Fibroblast of skin of left biceps (primary cell): ENCODE data around the gene ABLIM3.

ENCODE experiments used
- DNase-seq, 2 experiments: peaks; one replicate each; pipeline ENCODE4 v3.0.0-alpha.2; 2013; ENCODE audit warnings: low read depth in 2 of 2

The ABLIM3 gene

DNA sequence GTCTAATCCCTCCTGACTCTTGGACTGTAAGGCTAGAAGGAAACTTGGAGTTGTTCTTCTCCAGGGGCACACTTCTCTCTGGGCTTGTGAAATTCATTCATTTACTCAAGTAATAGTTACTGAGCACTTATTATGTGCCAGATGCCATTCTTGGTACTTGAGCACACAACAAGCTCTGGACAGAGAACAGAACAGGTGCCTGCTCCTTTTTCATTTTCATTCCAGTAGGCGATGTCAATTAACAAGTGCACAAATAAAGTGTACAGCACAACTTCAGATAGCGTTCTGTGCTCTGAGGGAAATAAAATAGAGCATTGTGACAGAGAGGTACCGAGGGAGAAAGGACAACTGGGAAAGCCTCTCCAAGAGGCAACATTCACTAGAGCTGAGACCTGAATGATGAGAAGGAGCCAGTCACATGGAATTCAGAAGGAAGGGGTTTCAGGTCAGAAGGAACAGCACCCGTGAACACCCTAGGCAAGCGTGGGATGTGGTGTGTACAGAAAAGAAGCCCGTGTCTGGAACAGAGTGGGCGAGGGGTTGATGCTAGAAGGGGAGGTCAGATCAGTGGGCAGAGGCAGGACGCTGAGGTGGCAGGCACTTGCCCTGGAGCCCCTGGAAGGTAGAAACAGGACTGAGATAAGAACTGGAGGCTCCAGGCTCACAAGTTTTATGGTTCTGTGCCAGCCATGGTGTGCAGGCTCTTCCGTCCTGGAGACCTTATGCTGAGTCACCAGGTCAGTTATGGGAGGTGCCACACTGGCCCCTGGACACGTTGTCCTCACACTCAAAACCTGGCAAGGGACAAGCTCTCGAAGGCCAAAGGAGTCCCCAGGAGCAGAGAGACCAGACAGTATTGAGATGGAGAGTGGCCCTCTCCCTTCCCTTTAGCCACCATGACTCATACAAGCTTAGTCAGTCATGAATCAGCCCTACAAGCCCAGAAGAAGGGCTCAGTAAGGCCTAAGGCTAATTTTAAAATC lies 7.2 kb upstream of the ABLIM3 start:
- DNase-seq, result no peak

- no peak for DNase-seq
These were observed 6.4 kb upstream of the ABLIM3 start for GRCh38 chr5:149134778-149135500.

DNA sequence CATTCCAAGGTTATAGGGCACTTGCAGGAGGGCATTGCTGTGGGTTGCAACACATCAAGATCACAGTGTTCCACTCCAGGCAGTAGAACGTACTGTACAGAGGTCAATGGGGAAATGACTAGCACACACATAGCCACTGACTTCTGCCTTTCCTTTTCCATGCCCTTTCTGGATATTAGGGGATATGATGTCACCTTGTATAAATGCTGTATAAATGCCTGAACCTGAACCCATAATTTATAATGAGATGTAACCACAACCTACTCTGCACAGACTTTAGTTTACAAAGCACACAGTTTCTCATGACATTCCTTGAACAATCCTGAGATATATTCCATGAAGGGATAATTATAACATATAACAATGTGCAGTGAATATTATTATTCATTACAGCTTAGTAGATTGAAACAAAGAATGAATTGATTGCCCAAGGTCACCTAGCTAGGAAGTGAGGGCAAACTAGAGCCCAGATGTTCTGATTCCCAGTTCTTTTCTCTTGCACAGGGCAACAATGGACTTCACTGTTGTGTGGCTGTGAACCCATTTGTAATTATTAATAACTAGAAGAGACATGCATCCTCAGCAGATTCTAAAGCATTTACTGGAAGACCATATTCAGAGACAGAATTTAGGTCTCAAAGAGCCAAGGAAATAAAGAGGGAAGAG lies 5.6 kb upstream of the ABLIM3 start:
- no peak for DNase-seq

DNA sequence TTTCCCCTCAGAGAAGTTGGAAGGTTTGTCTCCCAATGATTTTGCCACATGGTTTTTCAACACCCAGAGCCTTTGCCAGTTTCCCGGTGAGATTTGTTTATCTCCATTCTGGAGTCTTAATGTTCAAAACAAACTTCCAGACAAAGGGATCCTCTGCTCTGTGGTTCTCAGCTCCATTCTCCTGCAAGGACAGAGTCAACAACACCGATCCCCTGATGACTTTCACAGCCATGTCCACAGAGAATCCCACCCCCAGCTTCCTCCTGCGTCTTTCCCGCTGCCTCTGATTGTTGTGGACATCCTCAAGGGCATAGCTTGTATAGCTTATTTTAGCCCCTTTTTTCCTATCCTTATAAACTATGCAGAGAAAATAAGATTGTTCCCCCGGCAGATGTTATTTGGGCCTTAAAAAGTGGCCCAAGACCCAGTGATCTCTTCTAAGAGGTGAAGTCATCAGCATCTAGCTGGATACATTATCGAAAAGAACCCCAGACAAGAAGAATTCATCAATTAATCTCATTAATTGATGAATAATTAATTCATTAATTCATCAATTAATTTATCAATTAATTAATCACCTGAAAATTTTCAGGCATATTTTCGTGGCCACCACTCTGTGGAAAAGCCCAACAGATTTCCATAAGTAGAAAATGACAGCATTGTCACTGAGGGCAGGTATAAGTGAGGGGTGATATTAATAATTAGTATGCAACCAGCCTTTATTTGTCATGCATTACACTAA lies 2.9 kb upstream of the ABLIM3 start:
- no peak for DNase-seq

- no peak for DNase-seq
These were observed 893 bp upstream of the ABLIM3 start for GRCh38 chr5:149140197-149141002.

DNA sequence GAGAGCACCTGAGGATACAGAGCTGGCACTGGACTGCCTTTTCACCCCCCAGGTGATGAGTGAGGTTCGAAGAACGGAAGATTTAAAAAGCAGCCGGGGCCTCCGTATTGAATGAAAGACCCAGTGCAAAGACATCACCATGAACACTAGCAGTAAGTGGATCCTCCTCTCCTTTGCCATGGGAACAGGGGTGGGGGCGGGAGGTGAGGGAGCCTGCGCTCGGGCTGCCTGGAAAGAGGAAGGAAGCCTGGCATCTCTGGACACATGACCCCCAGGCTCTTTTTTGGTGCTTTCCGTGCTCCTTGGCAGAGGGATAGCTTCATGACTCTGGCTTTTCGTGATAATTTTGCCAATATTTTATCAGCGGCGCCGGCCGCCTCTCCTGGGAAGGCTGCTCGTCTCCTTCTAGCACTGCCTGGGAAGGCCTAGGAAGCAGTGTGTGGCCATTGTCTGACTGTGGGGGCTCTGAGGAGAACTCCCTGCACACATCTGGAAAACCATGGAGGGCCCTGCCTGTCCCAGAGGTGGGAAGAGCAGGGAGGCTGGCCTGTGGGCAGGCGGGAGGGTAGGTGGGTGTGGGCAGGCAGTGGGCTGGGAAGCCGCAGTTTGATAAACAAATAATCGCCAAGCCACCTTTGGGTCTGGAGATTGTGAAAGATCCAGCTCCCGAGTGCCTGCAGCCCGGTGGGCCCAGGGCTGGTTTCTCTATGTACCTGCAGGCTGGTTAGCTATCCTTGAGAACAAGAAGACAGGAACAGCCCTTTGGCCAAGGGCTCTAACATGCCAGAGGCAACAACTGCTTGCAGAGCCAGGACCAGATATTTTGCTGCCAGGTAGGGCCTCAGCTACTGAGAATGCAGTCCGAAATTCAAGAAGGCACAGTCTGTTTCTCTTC lies 911 bp downstream of the ABLIM3 start:
- DNase-seq, result no peak

- peak in 1 of 2 experiments; percentile 57 for DNase-seq
These were observed 2.2 kb downstream of the ABLIM3 start for GRCh38 chr5:149143470-149143869.

GRCh38 chr5:149144637-149145036 lies 3.3 kb downstream of the ABLIM3 start:
- no peak for DNase-seq

DNA sequence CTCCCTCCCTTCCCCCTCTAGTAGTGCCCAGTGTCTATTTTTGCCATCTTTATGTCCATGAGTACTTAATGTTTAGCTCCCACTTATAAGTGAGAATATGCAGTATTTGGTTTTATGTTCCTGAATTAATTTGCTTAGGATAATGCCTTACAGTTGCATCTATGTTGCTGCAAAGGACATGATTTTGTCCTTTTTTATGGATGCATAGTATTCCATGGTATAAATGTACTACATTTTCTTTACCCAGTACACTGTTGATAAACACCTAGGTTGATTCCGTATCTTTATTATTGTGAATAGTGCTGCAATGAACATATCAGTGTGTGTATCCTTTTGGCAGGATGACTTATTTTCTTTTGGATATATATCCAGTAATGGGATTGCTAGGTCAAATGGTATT lies 3.8 kb downstream of the ABLIM3 start:
- DNase-seq, result no peak

GRCh38 chr5:149147676-149148075 lies 6.4 kb downstream of the ABLIM3 start:
- DNase-seq, result no peak

DNA sequence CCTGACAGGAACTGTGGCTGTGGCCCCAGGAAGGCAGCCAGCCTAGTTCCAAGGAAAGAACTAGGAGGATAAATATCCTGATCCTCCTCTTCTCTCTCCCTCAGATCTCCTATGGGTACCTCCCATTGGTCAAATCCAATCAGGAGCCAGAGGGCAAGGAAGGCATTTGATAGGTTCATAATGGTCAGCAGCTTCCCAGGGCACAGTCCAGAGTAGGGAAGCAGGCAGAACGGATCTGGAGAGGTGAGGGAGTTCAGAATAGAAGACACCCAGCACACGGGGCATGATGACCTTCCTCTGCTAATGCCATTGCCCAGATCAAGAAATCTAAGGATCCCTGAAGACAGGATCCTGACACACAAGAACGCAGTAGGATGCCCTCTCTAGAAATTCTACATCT lies 8.6 kb downstream of the ABLIM3 start:
- DNase-seq, result no peak

DNA sequence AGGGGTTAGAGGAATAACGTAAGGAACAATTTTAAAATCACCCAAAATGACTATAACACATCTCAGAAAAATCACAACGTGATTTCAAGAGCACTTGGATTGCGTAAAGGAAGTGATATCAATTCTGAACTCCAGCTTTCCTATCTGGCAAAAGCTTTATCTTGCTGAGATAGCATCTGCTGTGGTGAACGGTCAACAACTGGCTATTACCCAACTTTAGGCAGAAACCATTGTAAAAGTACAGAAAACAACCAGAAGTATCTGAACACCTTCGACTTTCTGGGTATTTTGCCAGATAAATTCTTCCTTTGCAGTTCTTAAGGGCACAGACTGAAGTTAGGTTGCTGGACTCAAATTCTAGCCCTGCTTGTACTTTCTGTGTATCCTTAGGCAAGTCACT lies 9.2 kb downstream of the ABLIM3 start:
- DNase-seq, result no peak

DNA sequence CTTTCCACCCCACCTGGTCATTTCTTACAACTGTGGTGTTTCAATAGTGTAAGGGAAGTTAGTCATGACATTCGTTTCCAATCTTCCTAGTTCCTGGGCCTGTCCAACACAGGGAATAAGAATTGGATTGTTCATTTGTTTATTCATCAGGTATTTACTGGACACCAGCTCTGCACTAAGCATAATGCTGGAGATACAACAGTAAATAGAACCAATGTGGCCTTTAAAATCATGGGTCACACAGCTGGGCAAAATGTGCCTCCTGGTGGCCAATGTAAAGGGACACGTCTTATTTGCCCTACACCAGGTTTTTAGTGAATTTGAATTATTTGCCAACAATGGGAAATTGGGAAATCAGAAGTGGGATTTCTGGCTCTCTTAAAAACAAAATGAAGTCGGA lies 10.4 kb downstream of the ABLIM3 start:
- no peak for DNase-seq

DNA sequence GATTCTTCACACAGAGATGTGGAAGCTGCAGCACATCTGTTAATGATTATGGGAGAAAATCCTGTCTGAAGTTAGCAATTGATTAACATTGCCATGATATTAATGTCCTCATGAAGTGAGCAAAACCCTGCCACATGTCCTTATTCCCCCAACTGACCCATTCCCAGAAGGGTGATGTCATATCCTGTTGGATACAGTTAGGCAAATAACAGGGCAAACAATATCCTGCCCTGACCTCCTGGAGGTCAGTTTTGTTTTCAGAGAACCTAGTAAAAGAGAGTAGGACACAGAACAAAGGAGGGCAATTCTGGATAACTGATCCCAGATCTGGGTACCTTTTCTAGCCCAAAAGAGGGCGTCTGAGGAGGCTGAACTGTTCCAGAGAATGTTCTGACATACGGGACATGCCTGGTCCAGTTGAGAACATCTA lies 11.0 kb downstream of the ABLIM3 start:
- DNase-seq, result no peak

DNA sequence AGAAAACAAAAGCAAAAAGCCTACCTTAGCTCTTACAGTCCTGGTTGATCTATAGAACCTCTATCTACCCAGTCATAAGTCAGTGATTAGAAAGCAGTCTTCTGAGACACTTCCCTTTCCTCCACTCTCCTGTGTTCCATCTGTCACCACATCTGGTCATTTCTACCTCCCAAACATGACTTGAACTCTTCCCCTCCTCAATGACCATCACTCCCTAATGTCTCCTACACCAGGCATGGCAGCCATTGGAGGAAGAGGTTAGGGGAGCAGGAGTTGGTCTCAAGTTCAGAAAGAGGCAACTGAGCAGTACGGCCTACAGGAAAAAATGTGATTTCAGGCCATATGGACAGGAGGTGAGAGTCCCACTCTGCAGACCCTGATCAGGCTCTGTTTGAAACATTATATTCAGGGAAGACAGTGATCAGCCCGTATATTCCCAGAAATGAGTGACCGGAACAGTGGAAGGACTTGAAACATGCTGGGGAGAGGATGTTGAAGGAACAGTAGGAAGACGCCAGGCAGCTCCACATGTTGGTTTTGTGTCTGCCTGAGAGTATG lies 12.0 kb downstream of the ABLIM3 start:
- DNase-seq, result no peak

DNA sequence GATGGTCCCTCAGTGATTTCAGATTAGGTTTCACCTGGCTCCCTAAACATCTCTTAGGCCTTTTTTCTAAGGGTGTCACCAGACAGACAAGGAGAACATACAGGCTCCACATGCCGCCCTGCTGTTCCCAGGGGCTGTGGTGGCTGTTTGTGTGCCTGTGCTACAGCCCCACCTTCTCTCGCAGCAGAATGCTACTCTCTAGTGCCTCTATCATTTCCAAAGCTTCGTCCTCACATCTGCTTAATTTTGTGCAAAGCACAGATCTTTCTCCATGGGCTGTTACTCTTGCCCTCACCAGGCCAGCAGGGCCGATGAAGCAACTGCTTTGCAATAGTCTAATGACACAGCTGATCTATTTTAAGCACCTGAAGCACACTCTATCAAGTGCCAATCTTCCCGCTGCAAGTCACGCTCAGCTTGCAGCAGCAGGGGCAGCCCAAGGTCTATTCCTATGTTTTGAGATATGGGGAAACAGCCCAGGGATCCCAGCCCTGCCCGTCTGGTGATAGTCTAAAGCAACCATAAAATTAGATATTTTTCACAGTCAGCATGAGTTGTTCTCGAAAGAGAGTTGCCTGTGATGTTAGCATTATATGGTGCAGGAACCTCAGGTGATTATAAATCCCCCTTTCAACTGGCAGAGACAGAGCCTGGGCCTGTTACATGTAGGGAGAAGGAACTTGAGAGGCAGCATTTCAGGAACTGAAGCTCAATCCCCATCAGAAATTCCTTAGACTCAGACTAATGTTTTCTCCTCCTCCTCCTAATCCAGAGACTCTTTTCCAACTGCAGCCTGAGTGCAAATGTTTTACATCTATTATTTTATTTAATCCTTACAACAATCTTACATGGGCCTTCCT lies 12.7 kb downstream of the ABLIM3 start:
- no peak for DNase-seq

GRCh38 chr5:149154650-149155049 lies 13.4 kb downstream of the ABLIM3 start:
- DNase-seq, result no peak

- no peak for DNase-seq
These were observed 15.3 kb downstream of the ABLIM3 start for GRCh38 chr5:149156435-149157083.
